HepG2 (cell line): ENCODE data around the gene NID1. TPM values are rescaled to one million over a fixed set of nuclear protein-coding genes. Genes with fewer than 3 reads are reported as not detected.

Source experiments
- ATAC-seq: fragments of 200-7000 bp; cut with Tn5 transposase; 3 replicates; pipeline ENCODE4 v1.9.1; 2020; ENCODE audit warnings: mild to moderate bottlenecking, moderate library complexity
- BruUV-seq: library from RNA; stranded (reverse); fragments of 400-500 nt; replicated peaks from 2 replicates; lab custom pipeline; 2021; lab: Mats Ljungman, UMichigan
- CTCF ChIA-PET: fragments of 300-600 bp; formaldehyde crosslinking; extraction: SDS; loops from one replicate; lab custom pipeline; 2021; ENCODE audit warnings: low total read pairs, inconsistent platforms, low intra/inter-chr PET ratio; lab: Yijun Ruan, JAX
- POLR2A ChIA-PET: fragments of 350-600 bp; sonication (Branson Sonifier 250); formaldehyde crosslinking; loops from one replicate; lab custom pipeline; 2020; ENCODE audit warnings: antibody characterized with exemption, inconsistent platforms; lab: Yijun Ruan, JAX
- DNase-seq: peaks from one replicate; pipeline ENCODE4 v3.0.0-alpha.2; 2015; ENCODE audit warnings: low spot score
- FAIRE-seq: peaks from 3 replicates; lab custom pipeline; 2011; peaks lifted over from hg19 to GRCh38; lab: Jason Lieb, UNC
- H2AFZ ChIP-seq: one replicate; pipeline ENCODE4 v1.6.1; 2011; ENCODE audit warnings: low read length, inconsistent platforms
- H3K27ac ChIP-seq: fragments of 300-600 bp; 3 replicates; pipeline ENCODE4 v1.8.0; 2011; ENCODE audit warnings: mixed run types, mild to moderate bottlenecking, mixed read lengths, low read length, inconsistent platforms; ENCODE audit not compliant: insufficient read depth; ENCODE audit errors: extremely low read length
- H3K27me3 ChIP-seq, 2 experiments: fragments of 200-600 bp in 1 of 2; 2 replicates in 1 of 2; 3 replicates in 1 of 2; pipeline versions ENCODE4 v1.6.0 to v1.8.0; 2011; ENCODE audit warnings: low read length in 2 of 2, mild to moderate bottlenecking in 2 of 2, moderate library complexity in 2 of 2, inconsistent platforms in 1 of 2; ENCODE audit not compliant: insufficient read depth in 2 of 2, control insufficient read depth in 1 of 2
- H3K36me3 ChIP-seq, 2 experiments: fragments of 200-600 bp in 1 of 2; replicated peaks in 1 of 2; 2 replicates in 1 of 2; 3 replicates in 1 of 2; pipeline versions ENCODE4 v1.5.1 to v1.8.0; 2011; ENCODE audit warnings: low read length in 2 of 2, inconsistent platforms in 1 of 2; ENCODE audit not compliant: insufficient read depth in 2 of 2, control insufficient read depth in 1 of 2
- H3K4me1 ChIP-seq: 2 replicates; pipeline ENCODE4 v1.5.1; 2012; ENCODE audit warnings: low read length, inconsistent platforms; ENCODE audit not compliant: insufficient read depth
- H3K4me2 ChIP-seq: 2 replicates; pipeline ENCODE4 v1.6.0; 2011; ENCODE audit warnings: low read depth, low read length, inconsistent platforms
- H3K4me3 ChIP-seq, 3 experiments: fragments of 200-600 bp in 1 of 3; sonication (generic), shearing (Covaris generic) in 1 of 3; replicated peaks in 1 of 3; 2 replicates each; pipeline ENCODE4 v1.5.1; 2011 to 2016; ENCODE audit warnings: low read length in 3 of 3, inconsistent platforms in 2 of 3, low read depth in 2 of 3, mild to moderate bottlenecking in 2 of 3, control low read depth in 1 of 3, mixed read lengths in 1 of 3; ENCODE audit not compliant: insufficient read depth in 1 of 3
- H3K79me2 ChIP-seq: one replicate; pipeline ENCODE4 v1.6.1; 2011; ENCODE audit warnings: low read length, inconsistent platforms; ENCODE audit not compliant: insufficient read depth
- H3K9ac ChIP-seq: 2 replicates; pipeline ENCODE4 v1.6.0; 2011; ENCODE audit warnings: mild to moderate bottlenecking, low read depth, low read length, inconsistent platforms; ENCODE audit not compliant: insufficient read depth
- H3K9me3 ChIP-seq: 2 replicates; pipeline ENCODE4 v1.5.1; 2012; ENCODE audit warnings: mild to moderate bottlenecking, low read length
- H4K20me1 ChIP-seq: 2 replicates; pipeline ENCODE4 v1.6.0; 2011; ENCODE audit warnings: inconsistent platforms, mild to moderate bottlenecking, low read length, moderate library complexity; ENCODE audit not compliant: insufficient read depth
- EZH2 ChIP-seq: conservative IDR thresholded peaks from 2 replicates; pipeline ENCODE4 v1.6.1; 2012; ENCODE audit warnings: mild to moderate bottlenecking, low read depth, low read length, moderate library complexity
- HIVEP1 ChIP-seq: sonication (generic); formaldehyde crosslinking; IDR thresholded peaks from 2 replicates; pipeline ENCODE4 v1.4.0; 2020; ENCODE audit warnings: mild to moderate bottlenecking, missing genetic modification reagents
- KDM5B ChIP-seq: sonication (generic); formaldehyde crosslinking; IDR thresholded peaks from 2 replicates; pipeline ENCODE4 v1.4.0; 2020; ENCODE audit warnings: missing genetic modification reagents, mild to moderate bottlenecking, borderline replicate concordance
- MAFF ChIP-seq: IDR thresholded peaks from 2 replicates; pipeline ENCODE4 v1.6.1; 2011; ENCODE audit warnings: low read depth, low read length, improper control_type of control experiment
- SATB2 ChIP-seq: sonication (generic); formaldehyde crosslinking; IDR thresholded peaks from 2 replicates; pipeline ENCODE4 v1.5.0; 2020; ENCODE audit warnings: missing genetic modification reagents
- ZMYM2 ChIP-seq: sonication (generic); formaldehyde crosslinking; IDR thresholded peaks from 2 replicates; pipeline ENCODE4 v1.8.0; 2022; ENCODE audit warnings: mild to moderate bottlenecking, missing genetic modification reagents
- ZNF335 ChIP-seq: sonication (generic); formaldehyde crosslinking; IDR thresholded peaks from 2 replicates; pipeline ENCODE4 v1.4.0; 2020; ENCODE audit warnings: missing genetic modification reagents
- ZNF33B ChIP-seq: sonication (generic); formaldehyde crosslinking; IDR thresholded peaks from 2 replicates; pipeline ENCODE4 v1.5.1; 2020; ENCODE audit warnings: mild to moderate bottlenecking, missing genetic modification reagents
- ZNF556 ChIP-seq: sonication (generic); formaldehyde crosslinking; IDR thresholded peaks from 2 replicates; pipeline ENCODE4 v1.4.0; 2020; ENCODE audit warnings: mild to moderate bottlenecking, missing genetic modification reagents, borderline replicate concordance
- ZNF672 ChIP-seq: sonication (generic); formaldehyde crosslinking; IDR thresholded peaks from 2 replicates; pipeline ENCODE4 v1.8.1; 2022; ENCODE audit warnings: missing genetic modification reagents
- WGBS: methylation state at CpG from one replicate; pipeline ENCODE4 v1.1.6; 2017; ENCODE audit warnings: low lambda C conversion rate; 5-methylcytosine and 5-hydroxymethylcytosine counted together
- in situ Hi-C: cut with HindIII; loops from 2 replicates; pipeline ENCODE4 v1.10.0; 2017; ENCODE audit warnings: low pct_unique_long_range_greater_than_20kb; ENCODE audit not compliant: extremely low pct_ligation_motif_present
- intact Hi-C: fragments of 100-400 bp; cut with micrococcal nuclease; formaldehyde crosslinking; loops from one replicate; pipeline ENCODE4 v1.10.0; 2022; ENCODE audit not compliant: unreplicated experiment
- polyA plus RNA-seq, 8 experiments: library from polyadenylated mRNA; depleted of rRNA in 3 of 8; stranded (reverse) in 7 of 8; unstranded in 1 of 8; fragments of >200 nt; fragmentation: Illumina TruSeq in 4 of 8; extraction: Trizol in 4 of 8; gene quantifications; 2 replicates each; pipeline versions ENCODE4 v1.2.1 to v1.2.3, GENCODE V29; 2011 to 2016; ENCODE audit warnings: low read depth in 4 of 8, missing spikeins in 1 of 8, mixed read lengths in 1 of 8; ENCODE audit not compliant: insufficient read depth in 1 of 8
- total RNA-seq, 5 experiments: library from RNA; depleted of rRNA; stranded (reverse); fragments of >200 nt; fragmentation: Illumina TruSeq; extraction: Trizol; gene quantifications; 2 replicates each; pipeline ENCODE4 v1.2.3, GENCODE V29; 2016; ENCODE audit warnings: low read depth in 1 of 5
- TF ChIP-seq, protein P1 (sequence below): IDR thresholded peaks from 2 replicates; pipeline ENCODE4 v1.6.1; 2012; ENCODE audit warnings: low read length, improper control_type of control experiment
- TF ChIP-seq, protein P2 (sequence below): sonication (generic); formaldehyde crosslinking; IDR thresholded peaks from 2 replicates; pipeline ENCODE4 v1.4.0; 2020; ENCODE audit warnings: missing genetic modification reagents, borderline replicate concordance
- TF ChIP-seq, protein P3 (sequence below): sonication (generic); formaldehyde crosslinking; IDR thresholded peaks from 2 replicates; pipeline ENCODE4 v1.4.0; 2020; ENCODE audit warnings: missing genetic modification reagents

NID1 gene
- total and polyA plus RNA-seq, 2 of the 13 experiments (the other 11 are each of a cell fraction or from before 2014, with no cell fraction given), result 50.2 to 56.1 TPM

DNA sequence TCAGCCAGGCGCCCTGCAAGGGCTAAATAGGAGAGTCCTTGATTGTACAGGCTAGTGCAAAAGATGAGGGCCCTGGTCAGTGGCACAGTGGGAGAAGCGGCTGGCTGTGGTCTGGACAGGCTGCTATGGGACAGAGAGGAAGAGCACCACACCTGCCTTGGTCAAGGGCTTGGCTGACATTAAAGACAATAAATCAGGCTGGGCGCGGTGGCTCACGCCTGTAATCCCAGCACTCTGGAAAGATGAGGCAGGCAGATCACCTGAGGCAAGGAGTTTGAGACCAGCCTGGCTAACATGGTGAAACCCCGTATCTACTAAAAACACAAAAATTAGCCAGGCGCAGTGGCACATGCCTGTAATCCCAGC, 62.9 kb downstream of the NID1 start:
- peak; percentile 27; the same call in 1 of the 3 replicates for ATAC-seq
- Histone ChIP-seq H3K9me3 (no peaks in the 10 kb centered on the region), H3K27me3 (no peaks in the 10 kb centered on the region), H3K4me2 (no peak overlapping the region), H3K36me3 (peaks cover 11 to 29% of the 10 kb centered on the region in 2 experiments; a peak in 4 of 5 replicates), H4K20me1 (no peaks in the 10 kb centered on the region), H3K79me2 (no peaks in the 10 kb centered on the region), H3K4me1 (no peaks in the 10 kb centered on the region), H3K9ac (no peak overlapping the region), H3K4me3 (no peak overlapping the region), H3K27ac (no peak overlapping the region), H2AFZ (no peak overlapping the region)
- intact Hi-C loops (no loop called here), in situ Hi-C loops (no loop called here)
- no peak for DNase-seq
- POLR2A ChIA-PET, result no interaction called here
- no TSS peak for BruUV-seq
- CTCF ChIA-PET, result no interaction called here
- 98% methylated on average over 7 of the region's 7 CpGs for WGBS
- TF ChIP-seq SATB2 (no peak), ZNF335 (CRISPR knock-in tag) (no peak), ZNF672 (CRISPR knock-in tag) (no peak)
- FAIRE-seq, result no peak

DNA sequence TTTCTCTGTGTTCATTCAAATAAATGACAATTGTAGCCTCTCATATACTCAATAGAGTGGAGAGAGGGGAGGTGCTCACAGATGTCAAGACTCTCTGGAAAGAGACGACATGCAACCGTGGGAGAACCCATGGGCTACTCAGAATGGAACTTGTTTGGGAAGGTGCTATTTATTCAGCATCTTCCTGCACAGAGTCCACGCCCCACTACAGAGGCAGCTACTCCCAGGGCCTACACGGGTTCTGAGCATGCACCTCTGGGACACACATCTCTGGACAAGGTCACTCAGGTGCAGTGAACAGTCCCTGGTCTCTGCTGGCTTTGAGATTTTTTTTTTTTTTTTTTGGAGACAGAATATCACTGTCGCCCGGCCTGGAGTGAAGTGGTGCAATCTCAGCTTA, 64.1 kb downstream of the NID1 start:
- H3K4me2 ChIP-seq, result no peak overlapping the region
- DNase-seq (no peak), ATAC-seq (no peak), FAIRE-seq (no peak)
- H3K9me3 ChIP-seq, result no peaks in the 10 kb centered on the region
- CTCF ChIA-PET, result no interaction called here
- H3K27ac ChIP-seq, result no peak overlapping the region
- no peak overlapping the region for H3K9ac ChIP-seq
- H4K20me1 ChIP-seq, result no peaks in the 10 kb centered on the region
- POLR2A ChIA-PET, result no interaction called here
- H3K27me3 ChIP-seq, result no peaks in the 10 kb centered on the region
- in situ Hi-C loops, result no loop called here
- no peaks in the 10 kb centered on the region for H3K79me2 ChIP-seq
- WGBS, result 94% methylated on average over 6 of the region's 6 CpGs
- BruUV-seq, result no TSS peak
- H3K4me3 ChIP-seq, result no peak overlapping the region
- peaks cover 12 to 33% of the 10 kb centered on the region in 2 experiments; a peak in 4 of 5 replicates for H3K36me3 ChIP-seq
- H2AFZ ChIP-seq, result no peak overlapping the region
- no peaks in the 10 kb centered on the region for H3K4me1 ChIP-seq
- intact Hi-C loops, result no loop called here
- TF ChIP-seq, protein P1, sequence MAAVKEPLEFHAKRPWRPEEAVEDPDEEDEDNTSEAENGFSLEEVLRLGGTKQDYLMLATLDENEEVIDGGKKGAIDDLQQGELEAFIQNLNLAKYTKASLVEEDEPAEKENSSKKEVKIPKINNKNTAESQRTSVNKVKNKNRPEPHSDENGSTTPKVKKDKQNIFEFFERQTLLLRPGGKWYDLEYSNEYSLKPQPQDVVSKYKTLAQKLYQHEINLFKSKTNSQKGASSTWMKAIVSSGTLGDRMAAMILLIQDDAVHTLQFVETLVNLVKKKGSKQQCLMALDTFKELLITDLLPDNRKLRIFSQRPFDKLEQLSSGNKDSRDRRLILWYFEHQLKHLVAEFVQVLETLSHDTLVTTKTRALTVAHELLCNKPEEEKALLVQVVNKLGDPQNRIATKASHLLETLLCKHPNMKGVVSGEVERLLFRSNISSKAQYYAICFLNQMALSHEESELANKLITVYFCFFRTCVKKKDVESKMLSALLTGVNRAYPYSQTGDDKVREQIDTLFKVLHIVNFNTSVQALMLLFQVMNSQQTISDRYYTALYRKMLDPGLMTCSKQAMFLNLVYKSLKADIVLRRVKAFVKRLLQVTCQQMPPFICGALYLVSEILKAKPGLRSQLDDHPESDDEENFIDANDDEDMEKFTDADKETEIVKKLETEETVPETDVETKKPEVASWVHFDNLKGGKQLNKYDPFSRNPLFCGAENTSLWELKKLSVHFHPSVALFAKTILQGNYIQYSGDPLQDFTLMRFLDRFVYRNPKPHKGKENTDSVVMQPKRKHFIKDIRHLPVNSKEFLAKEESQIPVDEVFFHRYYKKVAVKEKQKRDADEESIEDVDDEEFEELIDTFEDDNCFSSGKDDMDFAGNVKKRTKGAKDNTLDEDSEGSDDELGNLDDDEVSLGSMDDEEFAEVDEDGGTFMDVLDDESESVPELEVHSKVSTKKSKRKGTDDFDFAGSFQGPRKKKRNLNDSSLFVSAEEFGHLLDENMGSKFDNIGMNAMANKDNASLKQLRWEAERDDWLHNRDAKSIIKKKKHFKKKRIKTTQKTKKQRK, result no peak
- TF ChIP-seq ZMYM2 (CRISPR knock-in tag), result no peak
- TF ChIP-seq KDM5B, result no peak
- TF ChIP-seq ZNF556 (CRISPR knock-in tag), result no peak
- TF ChIP-seq, protein P2, sequence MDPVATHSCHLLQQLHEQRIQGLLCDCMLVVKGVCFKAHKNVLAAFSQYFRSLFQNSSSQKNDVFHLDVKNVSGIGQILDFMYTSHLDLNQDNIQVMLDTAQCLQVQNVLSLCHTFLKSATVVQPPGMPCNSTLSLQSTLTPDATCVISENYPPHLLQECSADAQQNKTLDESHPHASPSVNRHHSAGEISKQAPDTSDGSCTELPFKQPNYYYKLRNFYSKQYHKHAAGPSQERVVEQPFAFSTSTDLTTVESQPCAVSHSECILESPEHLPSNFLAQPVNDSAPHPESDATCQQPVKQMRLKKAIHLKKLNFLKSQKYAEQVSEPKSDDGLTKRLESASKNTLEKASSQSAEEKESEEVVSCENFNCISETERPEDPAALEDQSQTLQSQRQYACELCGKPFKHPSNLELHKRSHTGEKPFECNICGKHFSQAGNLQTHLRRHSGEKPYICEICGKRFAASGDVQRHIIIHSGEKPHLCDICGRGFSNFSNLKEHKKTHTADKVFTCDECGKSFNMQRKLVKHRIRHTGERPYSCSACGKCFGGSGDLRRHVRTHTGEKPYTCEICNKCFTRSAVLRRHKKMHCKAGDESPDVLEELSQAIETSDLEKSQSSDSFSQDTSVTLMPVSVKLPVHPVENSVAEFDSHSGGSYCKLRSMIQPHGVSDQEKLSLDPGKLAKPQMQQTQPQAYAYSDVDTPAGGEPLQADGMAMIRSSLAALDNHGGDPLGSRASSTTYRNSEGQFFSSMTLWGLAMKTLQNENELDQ (CRISPR knock-in tag), result no peak
- TF ChIP-seq ZNF33B (CRISPR knock-in tag), result no peak
- no peak for TF ChIP-seq MAFF
- TF ChIP-seq, protein P3, sequence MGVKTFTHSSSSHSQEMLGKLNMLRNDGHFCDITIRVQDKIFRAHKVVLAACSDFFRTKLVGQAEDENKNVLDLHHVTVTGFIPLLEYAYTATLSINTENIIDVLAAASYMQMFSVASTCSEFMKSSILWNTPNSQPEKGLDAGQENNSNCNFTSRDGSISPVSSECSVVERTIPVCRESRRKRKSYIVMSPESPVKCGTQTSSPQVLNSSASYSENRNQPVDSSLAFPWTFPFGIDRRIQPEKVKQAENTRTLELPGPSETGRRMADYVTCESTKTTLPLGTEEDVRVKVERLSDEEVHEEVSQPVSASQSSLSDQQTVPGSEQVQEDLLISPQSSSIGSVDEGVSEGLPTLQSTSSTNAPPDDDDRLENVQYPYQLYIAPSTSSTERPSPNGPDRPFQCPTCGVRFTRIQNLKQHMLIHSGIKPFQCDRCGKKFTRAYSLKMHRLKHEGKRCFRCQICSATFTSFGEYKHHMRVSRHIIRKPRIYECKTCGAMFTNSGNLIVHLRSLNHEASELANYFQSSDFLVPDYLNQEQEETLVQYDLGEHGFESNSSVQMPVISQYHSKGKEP (CRISPR knock-in tag), result no peak
- no peak for TF ChIP-seq EZH2
- no peak for TF ChIP-seq HIVEP1 (CRISPR knock-in tag)
